Measurements from ENCODE around the gene MED7.

The MED7 gene

GRCh38 chr5:157184117-157184670, 41.5 kb upstream of the MED7 start:
- TF ChIP-seq MAX (IDR thresholded peaks at IDR 0.05) (no peak), RAD21 (IDR thresholded peaks at IDR 0.05; ENCODE audit: low read depth) (no peak), CEBPB (IDR thresholded peaks at IDR 0.05) (no peak), TAF1 (IDR thresholded peaks at IDR 0.05; ENCODE audit: low read depth) (no peak), FOXM1 (IDR thresholded peaks at IDR 0.05; ENCODE audit: borderline replicate concordance, low read depth) (no peak), CREB1 (IDR thresholded peaks at IDR 0.05; ENCODE audit: low read depth) (no peak), EP300 (IDR thresholded peaks at IDR 0.05; ENCODE audit: borderline replicate concordance) (no peak), YY1 (IDR thresholded peaks at IDR 0.05; ENCODE audit: low read depth) (no peak), TEAD4 (IDR thresholded peaks at IDR 0.05) (no peak)

GRCh38 chr5:157182143-157182757, 39.6 kb upstream of the MED7 start:
- no peak for TF ChIP-seq TCF12 (IDR thresholded peaks at IDR 0.05; ENCODE audit: low read depth)
- no peak for TF ChIP-seq MAX (IDR thresholded peaks at IDR 0.05)
- TF ChIP-seq CREB1 (IDR thresholded peaks at IDR 0.05; ENCODE audit: low read depth) = no peak
- no peak for TF ChIP-seq FOXM1 (IDR thresholded peaks at IDR 0.05; ENCODE audit: borderline replicate concordance, low read depth)
- TF ChIP-seq REST (IDR thresholded peaks at IDR 0.05; ENCODE audit: low read depth) = no peak

GRCh38 chr5:157180374-157181264, 38.0 kb upstream of the MED7 start, which contains the start of gene ITK:
TSS of gene ITK (plus strand) at chr5:157180840. CDS start at chr5:157180978, 138 bp downstream.
- TF ChIP-seq TAF1 (IDR thresholded peaks at IDR 0.05; ENCODE audit: low read depth) (no peak), YY1 (IDR thresholded peaks at IDR 0.05; ENCODE audit: low read depth) (no peak), RAD21 (IDR thresholded peaks at IDR 0.05; ENCODE audit: low read depth) (no peak), MAX (IDR thresholded peaks at IDR 0.05) (no peak), CEBPB (IDR thresholded peaks at IDR 0.05) (no peak), CREB1 (IDR thresholded peaks at IDR 0.05; ENCODE audit: low read depth) (no peak), USF1 (IDR thresholded peaks at IDR 0.05) (no peak), TEAD4 (IDR thresholded peaks at IDR 0.05) (no peak), EP300 (IDR thresholded peaks at IDR 0.05; ENCODE audit: borderline replicate concordance) (no peak), REST (IDR thresholded peaks at IDR 0.05; ENCODE audit: low read depth) (no peak), FOXM1 (IDR thresholded peaks at IDR 0.05; ENCODE audit: borderline replicate concordance, low read depth) (no peak), NFIC (IDR thresholded peaks at IDR 0.05) (no peak), ZBTB7A (IDR thresholded peaks at IDR 0.05; ENCODE audit: low read depth) (no peak), TCF12 (IDR thresholded peaks at IDR 0.05; ENCODE audit: low read depth) (no peak), EGR1 (IDR thresholded peaks at IDR 0.05) (no peak)

- no peak for TF ChIP-seq ZBTB7A (IDR thresholded peaks at IDR 0.05; ENCODE audit: low read depth)
- no peak for TF ChIP-seq YY1 (IDR thresholded peaks at IDR 0.05; ENCODE audit: low read depth)
- TF ChIP-seq TCF12 (IDR thresholded peaks at IDR 0.05; ENCODE audit: low read depth) = no peak
- TF ChIP-seq EP300 (IDR thresholded peaks at IDR 0.05; ENCODE audit: borderline replicate concordance) = no peak
- no peak for TF ChIP-seq TAF1 (IDR thresholded peaks at IDR 0.05; ENCODE audit: low read depth)
- TF ChIP-seq FOXM1 (IDR thresholded peaks at IDR 0.05; ENCODE audit: borderline replicate concordance, low read depth) = no peak
- no peak for TF ChIP-seq USF1 (IDR thresholded peaks at IDR 0.05)
- TF ChIP-seq MAX (IDR thresholded peaks at IDR 0.05) = no peak
- no peak for TF ChIP-seq CEBPB (IDR thresholded peaks at IDR 0.05)
- no peak for TF ChIP-seq TEAD4 (IDR thresholded peaks at IDR 0.05)
- no peak for TF ChIP-seq CREB1 (IDR thresholded peaks at IDR 0.05; ENCODE audit: low read depth)
- no peak for TF ChIP-seq RAD21 (IDR thresholded peaks at IDR 0.05; ENCODE audit: low read depth)
- TF ChIP-seq REST (IDR thresholded peaks at IDR 0.05; ENCODE audit: low read depth) = no peak
- no peak for TF ChIP-seq EGR1 (IDR thresholded peaks at IDR 0.05)
- TF ChIP-seq NFIC (IDR thresholded peaks at IDR 0.05) = no peak
Observed at GRCh38 chr5:157178966-157179365, 36.3 kb upstream of the MED7 start.
